ENCODE data around the gene CHST12. TPM values are rescaled to one million over a fixed set of nuclear protein-coding genes. Genes with fewer than 3 reads are reported as not detected.
A peak's percentile ranks its signal among the peaks of the same experiment; 100 is the strongest.
"Not testable (repeated sequence)": the region's sequence is repeated elsewhere in the genome, so short reads cannot be mapped to it uniquely, and the experiment has no call there.

CHST12 gene
- polyA plus RNA-seq, 3 donors = 10.5 to 20.4 (median 15.7) TPM

DNA sequence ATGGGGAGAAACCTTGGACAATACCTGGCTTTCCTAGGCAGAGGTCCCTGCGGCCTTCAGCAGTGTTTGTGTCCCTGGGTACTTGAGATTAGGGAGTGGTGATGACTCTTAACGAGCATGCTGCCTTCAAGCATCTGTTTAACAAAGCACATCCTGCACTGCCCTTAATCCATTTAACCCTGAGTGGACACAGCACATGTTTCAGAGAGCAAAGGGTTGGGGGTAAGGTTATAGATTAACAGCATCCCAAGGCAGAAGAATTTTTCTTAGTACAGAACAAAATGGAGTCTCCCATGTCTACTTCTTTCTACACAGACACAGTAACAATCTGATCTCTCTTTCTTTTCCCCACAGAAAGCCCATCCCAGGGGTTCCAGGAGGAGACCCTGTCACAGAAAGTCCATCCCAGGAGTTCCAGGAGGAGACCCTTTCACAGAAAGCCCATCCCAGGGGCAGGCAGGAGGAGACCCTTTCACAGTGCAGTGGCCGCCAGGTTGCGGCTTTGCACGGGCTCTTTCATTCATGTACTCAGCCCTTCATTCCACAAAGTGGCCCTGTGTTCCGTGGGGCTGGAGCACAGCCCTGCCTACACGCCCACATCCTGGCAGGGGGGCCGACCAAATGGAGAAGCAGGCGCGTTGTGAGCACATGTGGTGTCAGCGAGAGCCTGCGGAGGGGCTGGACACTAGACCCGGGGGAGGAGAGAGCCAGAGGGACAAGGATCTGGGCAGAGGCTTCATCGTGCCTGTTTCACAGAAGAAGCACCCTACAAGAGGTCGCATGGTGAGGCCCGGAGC lies 13.2 kb upstream of the CHST12 start:
- 35 to 58% (median 39%) methylated on average over 16 of the region's 16 CpGs for WGBS, 3 donors

GRCh38 chr7:2393706-2394105 lies 9.7 kb upstream of the CHST12 start:
- WGBS, 3 donors = 32 to 69% (median 36%) methylated on average over 12 of the region's 12 CpGs
- H3K27ac ChIP-seq (ENCODE audit: low read depth, low read length) = no peak overlapping the region

More for the DNA sequence above, 13.2 kb upstream of the CHST12 start:
- H3K27ac ChIP-seq (ENCODE audit: low read depth, low read length) = not testable (repeated sequence)

DNA sequence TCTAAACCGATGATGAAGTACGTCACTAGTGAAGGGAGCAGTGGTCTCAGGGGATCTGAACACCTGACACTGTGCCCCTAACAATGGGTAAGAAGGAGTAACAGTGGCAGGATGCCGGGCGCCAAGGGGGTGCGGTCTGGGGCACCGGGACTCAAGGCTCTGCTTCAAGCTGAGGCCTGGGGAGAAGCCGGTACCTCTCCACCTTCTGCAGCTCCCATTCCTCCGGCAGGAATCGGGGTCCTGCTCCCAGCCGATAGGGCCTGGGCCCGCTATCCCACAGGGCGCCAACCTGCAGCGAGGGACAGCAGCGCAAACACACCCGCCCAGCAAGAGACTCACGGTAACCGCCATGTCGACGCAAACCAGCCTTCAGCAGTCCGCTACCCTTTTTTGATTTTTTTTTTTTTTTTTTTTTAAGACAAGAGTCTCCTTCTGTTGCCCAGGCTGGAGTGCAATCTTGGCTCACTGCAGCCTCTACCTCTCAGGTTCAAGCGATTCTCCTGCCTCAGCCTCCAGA lies 8.8 kb upstream of the CHST12 start:
- no peak overlapping the region for H3K27ac ChIP-seq (ENCODE audit: low read depth, low read length)
- 92 to 94% (median 92%) methylated on average over 21 of the region's 21 CpGs for WGBS, 3 donors

- 88 to 92% (median 90%) methylated on average over 4 of the region's 4 CpGs for WGBS, 3 donors
- no peak overlapping the region for H3K27ac ChIP-seq (ENCODE audit: low read depth, low read length)
Measured at GRCh38 chr7:2398506-2398905, 4.9 kb upstream of the CHST12 start.

GRCh38 chr7:2399848-2400587 lies 3.4 kb upstream of the CHST12 start:
- H3K27ac ChIP-seq (ENCODE audit: low read depth, low read length) = peak overlapping the region; percentile 49
- WGBS, 3 donors = 10 to 21% (median 11%) methylated on average over 6 of the region's 6 CpGs

DNA sequence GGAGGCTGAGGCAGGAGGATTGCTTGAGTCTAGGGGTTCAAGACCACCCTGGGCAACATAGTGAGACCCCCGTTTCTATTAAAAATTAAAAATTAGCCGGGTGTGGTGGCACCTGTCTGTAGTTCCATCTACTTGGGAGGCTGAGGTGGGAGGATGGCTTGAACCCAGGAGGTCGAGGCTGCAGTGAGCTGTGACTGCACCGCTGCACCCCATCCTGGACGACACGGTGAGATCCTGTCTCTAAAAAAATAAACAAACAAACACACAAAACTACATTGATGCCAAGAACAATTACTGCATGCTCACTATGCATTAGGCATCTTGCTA lies 761 bp upstream of the CHST12 start:
- H3K27ac ChIP-seq (ENCODE audit: low read depth, low read length) = no peak overlapping the region
- WGBS, 3 donors = 54 to 65% (median 62%) methylated on average over 6 of the region's 6 CpGs

DNA sequence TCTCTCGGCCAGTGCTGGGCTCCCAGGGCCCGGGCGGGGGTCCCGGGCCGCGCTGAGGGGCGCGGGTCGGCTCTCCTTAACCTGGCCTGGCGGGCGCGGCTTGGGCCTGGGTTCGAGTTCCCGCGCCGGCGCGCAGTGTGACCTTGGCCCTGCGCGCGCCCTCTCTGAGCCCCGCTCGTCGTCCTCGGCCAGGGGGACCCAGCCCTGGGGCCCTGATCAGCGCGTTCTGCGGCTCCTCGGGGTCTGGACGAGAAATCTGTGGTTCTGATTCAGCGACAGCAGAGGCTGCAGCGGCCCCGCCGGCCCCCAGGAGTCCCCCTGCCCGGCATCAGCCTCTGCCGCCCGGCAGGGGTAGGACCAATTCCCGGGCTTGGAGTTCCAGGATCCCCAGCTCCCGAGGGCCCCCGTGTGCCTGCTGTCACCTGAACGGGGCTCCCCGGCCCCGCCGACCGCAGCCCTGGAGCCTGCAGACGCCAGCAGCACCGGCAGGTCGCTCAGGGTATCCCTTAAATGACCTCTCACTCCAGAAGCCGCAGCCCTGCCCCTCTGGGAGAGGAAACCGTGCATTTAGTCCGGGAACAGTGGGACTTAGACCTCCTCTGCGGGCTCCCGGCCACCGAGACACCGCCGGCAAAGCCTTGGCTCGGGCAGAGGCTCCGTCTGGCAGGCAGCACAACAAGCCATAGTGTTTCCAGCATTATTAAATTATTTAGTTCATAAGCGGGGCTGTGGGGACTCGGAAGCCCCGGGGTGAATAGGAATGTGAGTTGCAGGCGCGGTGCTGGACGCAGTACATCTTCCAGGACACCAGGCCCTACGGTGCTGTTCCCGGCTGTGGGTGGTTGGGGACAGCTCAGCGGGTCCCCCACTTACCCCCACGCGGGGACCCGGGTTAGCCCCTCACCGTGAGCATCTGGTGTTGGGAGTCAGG lies 572 bp downstream of the CHST12 start:
- 1 to 2% (median 1%) methylated on average over 60 to 70 of the region's 71 CpGs for WGBS, 3 donors
- H3K27ac ChIP-seq (ENCODE audit: low read depth, low read length) = no peak overlapping the region

DNA sequence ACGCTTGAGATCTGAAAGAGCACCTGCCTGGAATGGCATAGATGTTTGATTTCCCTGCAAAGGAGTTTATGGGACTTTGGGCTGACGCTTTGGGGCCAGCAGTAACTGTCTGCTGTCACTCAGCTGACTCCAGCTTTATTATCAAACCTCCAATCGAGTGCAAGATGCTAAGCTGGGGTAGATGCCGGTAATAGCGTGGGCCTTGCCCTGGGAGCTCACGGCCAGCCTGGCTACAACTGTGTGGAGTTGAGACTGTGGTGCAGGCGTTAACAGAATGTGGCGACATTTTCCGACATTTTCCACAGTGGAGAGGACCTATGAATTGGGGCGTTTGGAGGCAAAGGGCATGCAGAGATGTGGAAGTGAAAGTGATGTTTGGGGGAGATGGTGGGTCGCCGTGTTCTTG lies 1.3 kb downstream of the CHST12 start:
- no peak overlapping the region for H3K27ac ChIP-seq (ENCODE audit: low read depth, low read length)
- WGBS, 3 donors = 48 to 69% (median 52%) methylated on average over 12 of the region's 12 CpGs

DNA sequence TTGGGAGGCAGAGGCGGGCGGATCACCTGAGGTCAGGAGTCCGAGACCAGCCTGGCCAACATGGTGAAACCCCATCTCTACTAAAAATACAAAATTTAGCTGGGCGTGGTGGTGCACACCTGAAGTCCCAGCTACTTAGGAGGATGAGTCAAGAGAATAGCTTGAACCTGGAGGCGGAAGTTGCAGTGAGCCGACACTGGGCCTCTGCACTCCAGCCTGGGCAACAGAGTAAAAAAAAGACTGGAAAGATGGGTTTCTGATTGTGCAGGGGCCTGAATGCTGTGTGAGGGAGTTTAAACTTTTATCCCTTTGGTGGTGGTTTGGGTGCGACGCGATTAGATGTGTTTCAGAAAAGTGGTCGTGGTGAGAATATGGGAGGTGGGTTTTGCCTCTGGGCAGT lies 1.8 kb downstream of the CHST12 start:
- no peak overlapping the region for H3K27ac ChIP-seq (ENCODE audit: low read depth, low read length)
- WGBS, 3 donors = 73 to 95% (median 89%) methylated on average over 9 to 10 of the region's 10 CpGs

DNA sequence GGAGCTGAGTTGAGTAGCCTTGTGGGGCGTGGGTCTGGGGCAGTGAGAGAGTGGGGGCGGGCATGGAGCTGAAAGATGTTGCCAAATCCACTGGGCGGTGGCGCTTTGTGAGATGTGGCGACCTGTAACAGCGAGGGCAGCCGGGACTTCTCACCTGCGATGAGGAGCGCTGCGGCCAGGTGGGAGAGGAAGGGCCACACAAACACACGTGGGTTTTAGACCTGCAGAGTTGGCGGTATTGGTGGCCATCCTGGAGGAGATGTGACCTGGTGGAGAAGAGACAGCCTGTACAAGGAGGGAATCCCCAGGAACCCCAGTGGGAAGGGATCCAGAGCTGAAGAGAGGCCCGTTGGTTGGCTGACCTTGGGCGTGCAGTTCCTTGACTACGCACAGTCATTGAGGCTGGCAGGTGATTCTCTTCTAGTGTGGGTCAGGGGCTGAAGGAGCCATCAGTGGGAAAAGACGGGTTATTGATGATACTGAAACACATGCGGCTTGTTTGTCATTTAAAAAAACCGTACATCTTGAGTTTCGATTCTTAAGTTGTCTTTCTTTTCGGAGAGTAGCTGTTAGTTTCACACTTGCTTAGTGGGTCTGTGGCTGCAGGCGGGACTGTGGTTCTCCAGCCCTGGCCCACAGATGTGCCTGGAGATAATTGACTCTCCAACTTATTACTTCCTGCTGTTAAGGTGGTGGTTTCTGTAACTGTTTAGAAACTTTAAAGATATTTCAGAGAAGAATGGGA lies 2.4 kb downstream of the CHST12 start:
- 58 to 74% (median 60%) methylated on average over 21 of the region's 21 CpGs for WGBS, 3 donors
- H3K27ac ChIP-seq (ENCODE audit: low read depth, low read length) = no peak overlapping the region

- 38 to 76% (median 47%) methylated on average over 15 of the region's 15 CpGs for WGBS, 3 donors
- no peak overlapping the region for H3K27ac ChIP-seq (ENCODE audit: low read depth, low read length)
Measured at GRCh38 chr7:2409745-2410414, 6.5 kb downstream of the CHST12 start.

DNA sequence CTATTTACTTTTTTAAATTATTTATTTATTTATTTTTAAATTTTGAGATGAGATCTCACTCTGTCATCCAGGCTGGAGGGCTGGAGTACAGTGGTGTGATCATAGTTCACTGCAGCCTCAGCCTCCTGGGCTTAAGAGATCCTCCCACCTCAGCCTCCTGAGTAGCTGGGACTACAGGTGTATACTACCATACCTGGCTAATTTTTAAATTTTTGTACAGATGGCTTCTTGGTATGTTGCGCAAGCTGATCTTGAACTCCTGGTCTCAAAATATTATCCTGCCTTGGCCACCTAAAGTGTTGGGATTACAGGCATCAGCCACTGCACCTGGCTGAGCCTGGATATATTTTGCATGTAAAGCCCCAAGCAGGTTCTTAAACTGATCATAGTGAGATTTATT lies 7.6 kb downstream of the CHST12 start:
- H3K27ac ChIP-seq (ENCODE audit: low read depth, low read length) = no peak overlapping the region
- 94 to 100% (median 98%) methylated on average over 1 of the region's 1 CpG for WGBS, 3 donors

- no peak overlapping the region for H3K27ac ChIP-seq (ENCODE audit: low read depth, low read length)
- WGBS, 3 donors = 20 to 44% (median 40%) methylated on average over 12 of the region's 12 CpGs
Measured at GRCh38 chr7:2411815-2412586, 8.6 kb downstream of the CHST12 start.

DNA sequence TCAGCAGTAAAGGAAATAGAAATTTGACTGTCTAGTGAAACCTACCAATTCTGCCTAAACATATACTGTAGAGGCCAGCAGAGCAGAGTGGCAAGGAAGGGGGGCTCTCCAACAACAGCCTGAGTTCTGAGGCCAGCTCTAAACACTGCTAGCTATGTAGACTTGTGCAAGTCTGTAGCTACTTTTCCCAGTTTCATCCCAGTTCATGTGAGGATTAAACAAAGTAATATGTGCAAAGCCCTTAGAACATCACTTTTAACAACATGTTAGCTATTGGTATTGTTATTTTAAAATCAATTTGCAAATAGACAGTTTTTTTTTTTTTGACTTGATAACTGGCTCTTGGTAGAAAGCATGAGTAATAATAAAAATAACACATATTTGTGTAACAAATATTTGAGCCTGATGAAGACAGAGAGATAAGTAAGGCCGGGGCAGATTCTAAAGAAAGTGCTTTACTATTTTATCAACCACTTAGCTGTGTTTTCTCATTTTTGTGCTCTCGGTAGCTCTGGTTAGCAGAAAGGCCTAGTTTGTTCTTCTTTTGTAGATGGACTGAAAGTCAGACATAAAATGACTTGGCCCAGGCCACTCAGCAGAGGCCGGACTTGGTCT lies 9.3 kb downstream of the CHST12 start:
- 53 to 80% (median 79%) methylated on average over 3 of the region's 3 CpGs for WGBS, 3 donors

GRCh38 chr7:2416063-2416462 lies 12.7 kb downstream of the CHST12 start:
- 54 to 88% (median 55%) methylated on average over 5 of the region's 5 CpGs for WGBS, 3 donors
- no peak overlapping the region for H3K27ac ChIP-seq (ENCODE audit: low read depth, low read length)

More for the DNA sequence above, 9.3 kb downstream of the CHST12 start:
- H3K27ac ChIP-seq (ENCODE audit: low read depth, low read length) = no peak overlapping the region

- WGBS, 3 donors = 91 to 95% (median 93%) methylated on average over 6 of the region's 6 CpGs
- H3K27ac ChIP-seq (ENCODE audit: low read depth, low read length) = no peak overlapping the region
Measured at GRCh38 chr7:2416650-2417049, 13.2 kb downstream of the CHST12 start.

Measured in adipose tissue (tissue), 3 donors.